OCI-LY7 (cell line): ENCODE data around the gene SMAD1. TPM values are rescaled to one million over a fixed set of nuclear protein-coding genes. Genes with fewer than 3 reads are reported as not detected.

ENCODE experiments used
- BruUV-seq: library from RNA; stranded (reverse); fragments of 400-500 nt; replicated peaks from 2 replicates; lab custom pipeline; 2021; lab: Mats Ljungman, UMichigan
- CTCF ChIA-PET: fragments of 300-600 bp; sonication (Branson Sonifier 250); formaldehyde crosslinking; loops from one replicate; lab custom pipeline; 2022; ENCODE audit warnings: antibody characterized with exemption; ENCODE audit not compliant: unreplicated experiment; lab: Charles Lee
- POLR2A ChIA-PET: fragments of 300-600 bp; sonication (Branson Sonifier 250); formaldehyde crosslinking; loops from one replicate; lab custom pipeline; 2022; ENCODE audit warnings: antibody characterized with exemption; lab: Charles Lee
- DNase-seq: peaks from one replicate; pipeline ENCODE4 v3.0.0-alpha.2; 2015; ENCODE audit warnings: low spot score
- H2AFZ ChIP-seq: fragments of 200-600 bp; sonication (generic), shearing (Covaris generic); 2 replicates; pipeline ENCODE4 v1.6.1; 2014; ENCODE audit warnings: mild to moderate bottlenecking, antibody characterized with exemption, low read length, moderate library complexity
- H3K27ac ChIP-seq: fragments of 200-600 bp; sonication (generic); 2 replicates; pipeline ENCODE4 v1.5.1; 2014; ENCODE audit warnings: mixed run types, low read depth, mild to moderate bottlenecking, moderate library complexity, low read length, inconsistent platforms; ENCODE audit not compliant: poor library complexity, severe bottlenecking
- H3K36me3 ChIP-seq: fragments of 200-600 bp; sonication (generic); 2 replicates; pipeline ENCODE4 v1.6.1; 2014; ENCODE audit warnings: mild to moderate bottlenecking, antibody characterized with exemption, low read length, moderate library complexity, mixed read lengths; ENCODE audit not compliant: insufficient read depth
- H3K4me1 ChIP-seq: fragments of 200-600 bp; sonication (generic); 2 replicates; pipeline ENCODE4 v1.5.1; 2014; ENCODE audit warnings: mild to moderate bottlenecking, low read length; ENCODE audit not compliant: insufficient read depth, poor library complexity, severe bottlenecking
- H3K4me2 ChIP-seq: fragments of 200-600 bp; sonication (generic); 2 replicates; pipeline ENCODE4 v1.6.1; 2014; ENCODE audit warnings: mild to moderate bottlenecking, low read length
- H3K4me3 ChIP-seq: fragments of 200-600 bp; sonication (generic); 2 replicates; pipeline ENCODE4 v1.5.1; 2014; ENCODE audit warnings: mild to moderate bottlenecking, low read depth, low read length; ENCODE audit not compliant: poor library complexity, severe bottlenecking
- H3K79me2 ChIP-seq: fragments of 200-600 bp; sonication (generic); 2 replicates; pipeline ENCODE4 v1.6.1; 2016; ENCODE audit warnings: low read depth, mild to moderate bottlenecking, low read length, moderate library complexity, mixed read lengths; ENCODE audit not compliant: insufficient read depth
- H3K9me2 ChIP-seq: fragments of 200-600 bp; sonication (generic); 2 replicates; pipeline ENCODE4 v1.6.1; 2016; ENCODE audit warnings: mild to moderate bottlenecking, low read length, mixed read lengths; ENCODE audit not compliant: insufficient read depth
- H3K9me3 ChIP-seq: fragments of 200-600 bp; sonication (generic); 2 replicates; pipeline ENCODE4 v1.6.1; 2014; ENCODE audit warnings: mild to moderate bottlenecking, mixed run types, low read length, mixed read lengths
- H4K20me1 ChIP-seq: fragments of 200-600 bp; sonication (generic); 2 replicates; pipeline ENCODE4 v1.6.1; 2014; ENCODE audit warnings: mild to moderate bottlenecking, antibody characterized with exemption, low read length, moderate library complexity, mixed read lengths; ENCODE audit not compliant: insufficient read depth
- EZH2phosphoT487 ChIP-seq: fragments of 200-600 bp; sonication (generic); IDR thresholded peaks from 2 replicates; pipeline ENCODE4 v1.6.1; 2018; ENCODE audit warnings: low read depth, borderline replicate concordance, mild to moderate bottlenecking, mixed run types, antibody characterized with exemption, low read length, moderate library complexity, mixed read lengths
- intact Hi-C: fragments of 100-400 bp; cut with micrococcal nuclease; formaldehyde crosslinking; loops from one replicate; pipeline ENCODE4 v1.10.0; 2022; ENCODE audit not compliant: unreplicated experiment
- total RNA-seq, 2 experiments: library from RNA; depleted of rRNA in 1 of 2; stranded (reverse); fragments of >200 nt in 1 of 2; shearing (Covaris generic) in 1 of 2; gene quantifications; 2 replicates each; pipeline ENCODE4 v1.2.3, GENCODE V29; 2014 to 2022
- TF ChIP-seq, protein P1 (sequence below): fragments of 200-600 bp; sonication (generic); conservative IDR thresholded peaks from 2 replicates; pipeline ENCODE4 v1.5.1; 2014; ENCODE audit warnings: mild to moderate bottlenecking, antibody characterized with exemption, low read length, moderate library complexity, mixed read lengths

Gene SMAD1
- total RNA-seq, 2 experiments from 2014 or later, result 39.9 to 60.9 TPM

DNA sequence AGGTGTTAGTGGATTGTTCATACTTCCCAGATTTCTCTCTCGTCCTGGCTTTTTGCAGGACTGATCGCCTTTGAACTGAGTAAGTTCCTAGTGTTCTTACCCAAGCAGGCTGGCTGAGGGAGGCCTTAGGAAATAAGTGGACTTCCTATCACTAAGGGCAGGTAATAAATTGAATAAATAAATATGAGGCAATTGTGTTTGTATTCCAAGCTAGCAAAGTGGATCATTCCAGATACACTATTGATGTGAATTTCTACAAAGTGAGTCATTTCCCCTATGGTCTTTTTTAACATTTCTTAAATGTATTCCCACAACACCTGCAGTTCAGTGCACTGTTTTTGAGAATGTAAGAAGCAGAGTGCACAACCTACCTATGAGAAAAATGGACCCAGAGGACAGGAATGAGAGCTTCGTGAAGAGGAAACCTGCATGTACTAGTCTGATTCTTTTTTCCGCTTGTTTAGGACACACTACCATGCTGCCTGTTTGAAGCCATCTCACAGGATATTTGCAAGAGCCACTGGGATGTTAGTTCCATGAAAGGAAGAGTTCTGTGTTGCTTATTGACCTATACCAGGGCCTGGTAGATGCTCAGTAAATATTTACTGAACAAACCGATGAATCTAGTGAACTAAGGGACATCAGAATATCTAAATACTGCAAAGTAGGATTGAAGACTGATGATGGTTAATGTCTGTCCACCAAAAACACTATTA is 29.0 kb upstream of the SMAD1 start:
- Histone ChIP-seq H3K4me1 (no peaks in the 10 kb centered on the region), H3K27ac (no peak overlapping the region), H3K36me3 (no peaks in the 10 kb centered on the region; the same call in 1 of the 2 replicates), H3K4me2 (no peak overlapping the region), H3K79me2 (no peaks in the 10 kb centered on the region), H2AFZ (no peak overlapping the region), H3K4me3 (no peak overlapping the region), H3K9me3 (peaks cover 12% of the 10 kb centered on the region; the same call in 1 of the 2 replicates), H3K9me2 (no peaks in the 10 kb centered on the region), H4K20me1 (no peaks in the 10 kb centered on the region)
- no peak for TF ChIP-seq EZH2phosphoT487
- TF ChIP-seq, protein P1, sequence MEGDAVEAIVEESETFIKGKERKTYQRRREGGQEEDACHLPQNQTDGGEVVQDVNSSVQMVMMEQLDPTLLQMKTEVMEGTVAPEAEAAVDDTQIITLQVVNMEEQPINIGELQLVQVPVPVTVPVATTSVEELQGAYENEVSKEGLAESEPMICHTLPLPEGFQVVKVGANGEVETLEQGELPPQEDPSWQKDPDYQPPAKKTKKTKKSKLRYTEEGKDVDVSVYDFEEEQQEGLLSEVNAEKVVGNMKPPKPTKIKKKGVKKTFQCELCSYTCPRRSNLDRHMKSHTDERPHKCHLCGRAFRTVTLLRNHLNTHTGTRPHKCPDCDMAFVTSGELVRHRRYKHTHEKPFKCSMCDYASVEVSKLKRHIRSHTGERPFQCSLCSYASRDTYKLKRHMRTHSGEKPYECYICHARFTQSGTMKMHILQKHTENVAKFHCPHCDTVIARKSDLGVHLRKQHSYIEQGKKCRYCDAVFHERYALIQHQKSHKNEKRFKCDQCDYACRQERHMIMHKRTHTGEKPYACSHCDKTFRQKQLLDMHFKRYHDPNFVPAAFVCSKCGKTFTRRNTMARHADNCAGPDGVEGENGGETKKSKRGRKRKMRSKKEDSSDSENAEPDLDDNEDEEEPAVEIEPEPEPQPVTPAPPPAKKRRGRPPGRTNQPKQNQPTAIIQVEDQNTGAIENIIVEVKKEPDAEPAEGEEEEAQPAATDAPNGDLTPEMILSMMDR, result no peak
- no TSS peak for BruUV-seq
- ChIA-PET POLR2A (no interaction called here), CTCF (no interaction called here)
- intact Hi-C loops, result no loop called here
- DNase-seq, result no peak

DNA sequence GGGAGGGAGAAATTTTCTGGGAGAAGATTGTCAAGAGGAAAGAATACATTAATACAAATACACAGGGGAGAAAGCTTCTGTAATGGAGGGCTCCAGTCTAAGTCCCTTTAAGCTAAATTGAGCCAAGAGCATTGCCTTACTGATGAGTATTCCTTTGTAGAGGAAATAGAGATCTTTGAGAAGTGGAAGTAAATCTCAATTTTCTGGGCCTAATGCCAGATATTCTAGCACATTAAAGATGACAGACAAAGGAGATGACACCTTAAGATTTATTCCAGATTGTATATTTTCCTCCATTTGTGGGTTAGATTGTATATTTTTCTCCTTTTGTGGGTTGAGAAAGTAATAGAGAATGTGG is 28.5 kb upstream of the SMAD1 start:
- Histone ChIP-seq H3K9me2 (no peaks in the 10 kb centered on the region), H3K9me3 (peaks cover 12% of the 10 kb centered on the region; the same call in 1 of the 2 replicates), H3K79me2 (no peaks in the 10 kb centered on the region), H3K4me3 (no peak overlapping the region), H3K4me2 (no peak overlapping the region), H3K27ac (no peak overlapping the region), H4K20me1 (no peaks in the 10 kb centered on the region), H3K4me1 (no peaks in the 10 kb centered on the region), H3K36me3 (no peaks in the 10 kb centered on the region; the same call in 1 of the 2 replicates), H2AFZ (no peak overlapping the region)
- no TSS peak for BruUV-seq
- TF ChIP-seq, protein P1, result no peak
- TF ChIP-seq EZH2phosphoT487, result no peak
- ChIA-PET POLR2A (no interaction called here), CTCF (no interaction called here)
- no peak for DNase-seq
- intact Hi-C loops, result no loop called here

DNA sequence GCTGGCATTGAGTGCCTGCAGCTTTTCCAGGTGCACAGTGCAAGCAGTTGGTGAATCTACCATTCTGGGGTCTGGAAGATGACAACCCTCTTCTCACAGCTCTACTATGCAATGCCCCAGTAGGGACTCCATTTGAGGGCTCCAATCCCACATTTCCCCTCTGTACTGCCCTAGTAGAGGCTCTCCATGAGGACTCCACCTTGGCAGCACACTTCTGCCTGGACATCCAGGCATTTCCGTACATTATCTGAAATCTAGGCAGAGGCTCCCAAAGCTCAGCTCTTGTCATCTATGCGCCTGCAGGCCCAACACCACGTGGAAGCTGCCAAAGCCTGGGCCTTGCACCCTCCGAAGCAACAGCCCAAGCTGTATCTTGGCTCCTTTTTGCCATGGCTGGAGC is 8.4 kb upstream of the SMAD1 start:
- Histone ChIP-seq H2AFZ (no peak overlapping the region), H3K4me3 (no peak overlapping the region), H3K36me3 (peaks cover 10% of the 10 kb centered on the region; the same call in 1 of the 2 replicates), H3K9me3 (peaks cover 28% of the 10 kb centered on the region; the same call in 1 of the 2 replicates), H3K4me1 (no peaks in the 10 kb centered on the region), H3K27ac (no peak overlapping the region), H3K4me2 (no peak overlapping the region), H3K79me2 (no peaks in the 10 kb centered on the region), H3K9me2 (no peaks in the 10 kb centered on the region), H4K20me1 (no peaks in the 10 kb centered on the region)
- CTCF ChIA-PET, result no interaction called here
- DNase-seq, result peak; percentile 52
- POLR2A ChIA-PET, result no interaction called here
- BruUV-seq, result no TSS peak
- intact Hi-C loops, result no loop called here
- TF ChIP-seq, protein P1, result no peak
- TF ChIP-seq EZH2phosphoT487, result no peak
